Mucosa of stomach (tissue), 1 donor: ENCODE results near the gene CEP295NL.

Source experiments
- H3K27me3 ChIP-seq: one replicate; pipeline ENCODE4 v1.7.0; 2013; ENCODE audit warnings: mild to moderate bottlenecking, low read length; ENCODE audit not compliant: control insufficient read depth, insufficient read depth
- H3K36me3 ChIP-seq: one replicate; pipeline ENCODE4 v1.7.0; 2013; ENCODE audit warnings: low read length; ENCODE audit not compliant: control insufficient read depth, insufficient read depth
- H3K4me1 ChIP-seq: one replicate; pipeline ENCODE4 v1.7.0; 2013; ENCODE audit warnings: mild to moderate bottlenecking, low read length; ENCODE audit not compliant: control insufficient read depth, insufficient read depth
- H3K4me3 ChIP-seq: one replicate; pipeline ENCODE4 v1.7.0; 2013; ENCODE audit warnings: low read length
- H3K9ac ChIP-seq: one replicate; pipeline ENCODE4 v1.7.0; 2013; ENCODE audit warnings: mild to moderate bottlenecking, low read length, moderate library complexity
- H3K9me3 ChIP-seq: one replicate; pipeline ENCODE4 v1.7.0; 2013; ENCODE audit warnings: mild to moderate bottlenecking, low read length, moderate library complexity; ENCODE audit not compliant: control insufficient read depth
- donor health status: Pancreatic carcinoma.

The CEP295NL gene

GRCh38 chr17:78861229-78861628 lies 41.8 kb downstream of the CEP295NL start:
- Histone ChIP-seq H3K27me3 (no peaks in the 10 kb centered on the region), H3K36me3 (no peaks in the 10 kb centered on the region), H3K4me3 (no peak overlapping the region), H3K9me3 (no peaks in the 10 kb centered on the region), H3K9ac (no peak overlapping the region), H3K4me1 (peaks cover 18% of the 10 kb centered on the region)

- Histone ChIP-seq H3K9ac (no peak overlapping the region), H3K9me3 (no peaks in the 10 kb centered on the region), H3K36me3 (no peaks in the 10 kb centered on the region), H3K4me3 (no peak overlapping the region), H3K27me3 (no peaks in the 10 kb centered on the region), H3K4me1 (peaks cover 22% of the 10 kb centered on the region)
These were observed 44.0 kb downstream of the CEP295NL start for GRCh38 chr17:78859051-78859450.

GRCh38 chr17:78857266-78857665 lies 45.7 kb downstream of the CEP295NL start:
- Histone ChIP-seq H3K4me3 (no peak overlapping the region), H3K9ac (no peak overlapping the region), H3K9me3 (no peaks in the 10 kb centered on the region), H3K27me3 (no peaks in the 10 kb centered on the region), H3K4me1 (peaks cover 25% of the 10 kb centered on the region), H3K36me3 (no peaks in the 10 kb centered on the region)

GRCh38 chr17:78855561-78856165 lies 47.3 kb downstream of the CEP295NL start:
- Histone ChIP-seq H3K4me1 (peaks cover 12% of the 10 kb centered on the region), H3K36me3 (no peaks in the 10 kb centered on the region), H3K4me3 (no peak overlapping the region)

GRCh38 chr17:78854508-78854907 lies 48.5 kb downstream of the CEP295NL start:
- H3K9me3 ChIP-seq: no peaks in the 10 kb centered on the region
- no peak overlapping the region for H3K9ac ChIP-seq
- H3K27me3 ChIP-seq: no peaks in the 10 kb centered on the region
- no peak overlapping the region for H3K4me3 ChIP-seq
- H3K4me1 ChIP-seq: peaks cover 12% of the 10 kb centered on the region
- H3K36me3 ChIP-seq: no peaks in the 10 kb centered on the region

More at GRCh38 chr17:78855561-78856165, 47.3 kb downstream of the CEP295NL start:
- Histone ChIP-seq H3K27me3 (no peaks in the 10 kb centered on the region), H3K9me3 (no peaks in the 10 kb centered on the region), H3K9ac (no peak overlapping the region)

GRCh38 chr17:78853926-78854394 lies 49.0 kb downstream of the CEP295NL start:
- Histone ChIP-seq H3K9me3 (no peaks in the 10 kb centered on the region), H3K27me3 (no peaks in the 10 kb centered on the region), H3K36me3 (no peaks in the 10 kb centered on the region), H3K4me3 (no peak overlapping the region), H3K4me1 (peaks cover 12% of the 10 kb centered on the region), H3K9ac (no peak overlapping the region)

- H3K9me3 ChIP-seq: no peaks in the 10 kb centered on the region
- H3K4me1 ChIP-seq: peaks cover 12% of the 10 kb centered on the region
- no peak overlapping the region for H3K9ac ChIP-seq
- H3K36me3 ChIP-seq: no peaks in the 10 kb centered on the region
- no peak overlapping the region for H3K4me3 ChIP-seq
- H3K27me3 ChIP-seq: no peaks in the 10 kb centered on the region
These were observed 50.3 kb downstream of the CEP295NL start for GRCh38 chr17:78852709-78853121.

- no peaks in the 10 kb centered on the region for H3K27me3 ChIP-seq
- no peak overlapping the region for H3K4me3 ChIP-seq
- H3K9ac ChIP-seq: no peak overlapping the region
- H3K9me3 ChIP-seq: no peaks in the 10 kb centered on the region
- no peaks in the 10 kb centered on the region for H3K36me3 ChIP-seq
- H3K4me1 ChIP-seq: peaks cover 8% of the 10 kb centered on the region
These were observed 54.0 kb downstream of the CEP295NL start for GRCh38 chr17:78849026-78849425.

GRCh38 chr17:78847052-78847451 lies 55.9 kb downstream of the CEP295NL start:
- H3K9me3 ChIP-seq: no peaks in the 10 kb centered on the region
- H3K36me3 ChIP-seq: no peaks in the 10 kb centered on the region
- H3K4me1 ChIP-seq: peaks cover 6% of the 10 kb centered on the region
- no peak overlapping the region for H3K9ac ChIP-seq
- no peak overlapping the region for H3K4me3 ChIP-seq
- no peaks in the 10 kb centered on the region for H3K27me3 ChIP-seq

GRCh38 chr17:78844301-78845005 lies 58.5 kb downstream of the CEP295NL start:
- H3K36me3 ChIP-seq: no peaks in the 10 kb centered on the region
- peaks cover 16% of the 10 kb centered on the region for H3K4me1 ChIP-seq
- H3K27me3 ChIP-seq: no peaks in the 10 kb centered on the region
- no peak overlapping the region for H3K4me3 ChIP-seq
- H3K9ac ChIP-seq: no peak overlapping the region
- no peaks in the 10 kb centered on the region for H3K9me3 ChIP-seq

- no peaks in the 10 kb centered on the region for H3K27me3 ChIP-seq
These were observed 60.0 kb downstream of the CEP295NL start for GRCh38 chr17:78842881-78843565.

More at GRCh38 chr17:78842881-78843565, 60.0 kb downstream of the CEP295NL start:
- H3K9me3 ChIP-seq: no peaks in the 10 kb centered on the region
- peaks cover 25% of the 10 kb centered on the region for H3K4me1 ChIP-seq
- H3K36me3 ChIP-seq: no peaks in the 10 kb centered on the region
- no peak overlapping the region for H3K4me3 ChIP-seq
- H3K9ac ChIP-seq: no peak overlapping the region
